Mesendoderm (in vitro differentiated cells): ENCODE results near the gene DMXL2.

Experiments
- DNase-seq: peaks from one replicate; pipeline ENCODE4 v3.0.0; 2013
- H2AK5ac ChIP-seq: 2 replicates; pipeline ENCODE4 v1.6.1; 2013; ENCODE audit warnings: low read length, inconsistent platforms
- H2BK120ac ChIP-seq: 2 replicates; pipeline ENCODE4 v1.6.1; 2013; ENCODE audit warnings: low read depth, mild to moderate bottlenecking, low read length, moderate library complexity, mixed read lengths
- H2BK15ac ChIP-seq: replicated peaks from 2 replicates; pipeline ENCODE4 v1.6.1; 2013; ENCODE audit warnings: low read depth, mild to moderate bottlenecking, moderate library complexity
- H2BK5ac ChIP-seq: 2 replicates; pipeline ENCODE4 v1.6.1; 2013; ENCODE audit warnings: low read length, inconsistent platforms
- H3K18ac ChIP-seq: 2 replicates; pipeline ENCODE4 v1.6.1; 2013; ENCODE audit warnings: mild to moderate bottlenecking, low read length, mixed read lengths
- H3K23ac ChIP-seq: one replicate; pipeline ENCODE4 v1.6.1; 2013; ENCODE audit warnings: low read length
- H3K27ac ChIP-seq: 2 replicates; pipeline ENCODE4 v1.5.1; 2013; ENCODE audit warnings: low read depth, mild to moderate bottlenecking, inconsistent platforms, low read length, moderate library complexity
- H3K27me3 ChIP-seq: 2 replicates; pipeline ENCODE4 v1.6.1; 2013; ENCODE audit warnings: low read length, control low read depth, mild to moderate bottlenecking, inconsistent platforms; ENCODE audit not compliant: insufficient read depth, poor library complexity
- H3K36me3 ChIP-seq: 2 replicates; pipeline ENCODE4 v1.6.1; 2013; ENCODE audit warnings: low read length, inconsistent platforms; ENCODE audit not compliant: control insufficient read depth, insufficient read depth
- H3K4ac ChIP-seq: one replicate; pipeline ENCODE4 v1.6.1; 2013; ENCODE audit warnings: low read depth, mild to moderate bottlenecking, low read length, moderate library complexity
- H3K4me1 ChIP-seq: 2 replicates; pipeline ENCODE4 v1.6.1; 2013; ENCODE audit warnings: low read depth, low read length, inconsistent platforms; ENCODE audit not compliant: control insufficient read depth
- H3K4me2 ChIP-seq: 2 replicates; pipeline ENCODE4 v1.6.1; 2013; ENCODE audit warnings: low read length
- H3K4me3 ChIP-seq: 2 replicates; pipeline ENCODE4 v1.5.1; 2013; ENCODE audit warnings: mild to moderate bottlenecking, low read length
- H3K56ac ChIP-seq: one replicate; pipeline ENCODE4 v1.6.1; 2013; ENCODE audit warnings: low read length
- H3K79me1 ChIP-seq: 2 replicates; pipeline ENCODE4 v1.6.1; 2013; ENCODE audit warnings: low read length, inconsistent platforms
- H3K79me2 ChIP-seq: 2 replicates; pipeline ENCODE4 v1.6.1; 2013; ENCODE audit warnings: mild to moderate bottlenecking, low read length; ENCODE audit not compliant: control insufficient read depth, insufficient read depth
- H3K9ac ChIP-seq: 2 replicates; pipeline ENCODE4 v1.6.1; 2013; ENCODE audit warnings: low read length, inconsistent platforms
- H4K5ac ChIP-seq: one replicate; pipeline ENCODE4 v1.6.1; 2013; ENCODE audit warnings: low read length
- H4K8ac ChIP-seq: one replicate; pipeline ENCODE4 v1.6.1; 2013; ENCODE audit warnings: low read depth, mild to moderate bottlenecking, control low read depth, low read length, moderate library complexity
- WGBS: extraction: QIAGEN DNeasy Blood & Tissue Kit; methylation state at CpG from one replicate; pipeline ENCODE4 v1.1.7; 2013; ENCODE audit warnings: low lambda C conversion rate, missing lambda C conversion rate; ENCODE audit not compliant: insufficient coverage; ENCODE audit errors: extremely low coverage; 5-methylcytosine and 5-hydroxymethylcytosine counted together

Gene DMXL2

DNA sequence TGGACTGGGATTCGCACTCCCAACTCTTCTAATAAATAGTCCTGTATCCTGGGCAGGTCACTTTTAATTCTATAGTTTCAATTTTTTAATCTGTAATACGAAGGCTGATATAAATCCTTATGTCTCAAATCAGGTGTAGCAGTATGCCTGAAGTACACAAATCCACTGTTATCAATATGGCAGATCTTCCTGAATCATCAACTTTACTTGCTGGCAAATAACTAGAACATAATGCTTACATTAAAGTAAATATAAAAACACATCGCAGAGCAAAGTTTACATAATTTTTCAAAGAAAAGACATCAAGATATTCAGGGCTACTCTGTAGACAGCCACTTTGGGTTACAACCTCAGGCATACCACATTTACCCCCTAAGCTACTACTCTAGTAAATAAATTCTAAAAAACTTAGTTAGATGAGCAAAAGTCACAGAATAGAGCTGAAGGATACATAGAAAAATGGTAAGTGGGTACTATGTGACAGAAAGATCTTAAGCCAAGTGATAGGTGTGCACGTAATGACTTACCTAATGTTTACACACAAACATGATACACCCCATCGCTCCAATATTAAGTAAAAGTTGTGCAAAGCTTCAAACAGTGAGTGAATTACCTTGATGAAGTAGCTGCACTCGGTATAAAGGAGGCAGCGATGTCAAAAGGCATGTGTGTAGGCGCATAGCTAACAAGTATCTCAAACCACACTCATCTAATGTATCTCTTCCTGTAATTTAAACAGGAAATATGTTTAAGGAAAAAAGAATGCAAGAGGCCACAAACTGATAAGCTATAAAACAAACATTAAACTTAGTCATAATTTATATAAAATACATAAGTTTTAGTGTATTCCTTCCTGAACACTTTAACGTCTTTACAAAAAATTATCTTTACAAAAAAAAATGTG lies 127.9 kb downstream of the DMXL2 start:
- DNase-seq, result no peak
- H2BK15ac ChIP-seq, result no peak overlapping the region

DNA sequence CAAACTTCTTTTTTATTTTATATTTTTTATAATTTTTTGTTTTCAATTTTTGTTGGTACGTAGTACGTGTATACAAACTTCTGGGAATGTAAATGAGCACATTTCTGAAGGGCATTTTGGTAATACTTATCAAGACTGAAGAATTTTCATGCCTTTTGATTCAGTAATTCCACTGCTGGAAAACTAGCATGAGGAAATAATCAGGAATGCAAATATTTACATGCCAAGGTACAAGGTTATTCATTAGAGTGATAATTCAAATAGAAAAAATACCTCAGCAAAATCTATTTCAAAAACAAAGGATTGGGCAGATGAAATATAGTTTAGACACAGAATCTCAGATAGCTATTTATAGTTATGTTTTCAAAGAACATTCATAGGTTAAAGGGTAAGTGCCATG lies 128.7 kb downstream of the DMXL2 start:
- Histone ChIP-seq H4K8ac (no peak overlapping the region), H3K4ac (no peak overlapping the region), H4K5ac (no peak overlapping the region), H2BK120ac (no peak overlapping the region), H3K9ac (no peak overlapping the region), H3K79me2 (no peaks in the 10 kb centered on the region), H3K4me3 (no peak overlapping the region), H3K4me1 (no peaks in the 10 kb centered on the region), H3K36me3 (no peaks in the 10 kb centered on the region), H3K56ac (no peak overlapping the region), H2BK5ac (no peak overlapping the region), H2AK5ac (no peak overlapping the region), H3K18ac (no peak overlapping the region), H2BK15ac (no peak overlapping the region), H3K23ac (no peak overlapping the region), H3K27ac (no peak overlapping the region), H3K79me1 (no peaks in the 10 kb centered on the region), H3K4me2 (no peak overlapping the region), H3K27me3 (no peaks in the 10 kb centered on the region)
- no peak for DNase-seq
- WGBS, result no CpG with 5 or more reads among the region's 2 CpGs

More for the DNA sequence above, 127.9 kb downstream of the DMXL2 start:
- H2BK5ac ChIP-seq, result no peak overlapping the region
- H3K4me2 ChIP-seq, result no peak overlapping the region
- WGBS, result 100% methylated on average over 1 of the region's 9 CpGs
- no peaks in the 10 kb centered on the region for H3K79me2 ChIP-seq
- H3K4me1 ChIP-seq, result no peaks in the 10 kb centered on the region
- H3K18ac ChIP-seq, result no peak overlapping the region
- H3K4ac ChIP-seq, result no peak overlapping the region
- no peaks in the 10 kb centered on the region for H3K79me1 ChIP-seq
- H4K5ac ChIP-seq, result no peak overlapping the region
- H3K23ac ChIP-seq, result no peak overlapping the region
- H2BK120ac ChIP-seq, result no peak overlapping the region
- no peak overlapping the region for H3K4me3 ChIP-seq
- H3K9ac ChIP-seq, result no peak overlapping the region
- H3K36me3 ChIP-seq, result no peaks in the 10 kb centered on the region
- H3K27ac ChIP-seq, result no peak overlapping the region
- H2AK5ac ChIP-seq, result no peak overlapping the region
- no peak overlapping the region for H4K8ac ChIP-seq
- no peak overlapping the region for H3K56ac ChIP-seq
- H3K27me3 ChIP-seq, result no peaks in the 10 kb centered on the region

DNA sequence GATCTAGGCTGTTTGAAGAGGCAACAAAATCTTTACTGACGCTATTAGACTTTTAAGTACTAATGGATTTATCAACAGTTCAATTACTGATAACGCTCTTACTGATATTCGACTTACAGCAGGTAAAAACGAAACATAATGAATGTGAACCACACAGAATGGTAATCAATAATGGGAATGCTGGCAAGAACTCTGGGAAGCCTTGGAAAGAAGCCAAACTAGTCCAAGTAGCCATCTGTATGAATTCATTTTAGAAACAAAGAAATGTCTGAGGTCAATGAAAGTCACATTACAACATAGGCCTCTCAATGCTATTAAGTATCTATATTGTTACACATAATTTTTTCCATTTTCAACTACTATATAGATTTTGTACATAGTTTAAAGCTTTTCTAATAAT lies 130.0 kb downstream of the DMXL2 start:
- no peak for DNase-seq
- Histone ChIP-seq H3K79me2 (no peaks in the 10 kb centered on the region), H3K79me1 (no peaks in the 10 kb centered on the region), H2AK5ac (no peak overlapping the region), H3K4me3 (no peak overlapping the region), H3K36me3 (no peaks in the 10 kb centered on the region), H3K27ac (no peak overlapping the region), H2BK15ac (no peak overlapping the region), H3K18ac (no peak overlapping the region), H4K5ac (no peak overlapping the region), H3K56ac (no peak overlapping the region), H3K23ac (no peak overlapping the region), H3K9ac (no peak overlapping the region), H3K4me2 (no peak overlapping the region), H4K8ac (no peak overlapping the region), H3K4me1 (no peaks in the 10 kb centered on the region), H2BK5ac (no peak overlapping the region), H2BK120ac (no peak overlapping the region), H3K4ac (no peak overlapping the region), H3K27me3 (no peaks in the 10 kb centered on the region)
- no CpG with 5 or more reads among the region's 4 CpGs for WGBS

DNA sequence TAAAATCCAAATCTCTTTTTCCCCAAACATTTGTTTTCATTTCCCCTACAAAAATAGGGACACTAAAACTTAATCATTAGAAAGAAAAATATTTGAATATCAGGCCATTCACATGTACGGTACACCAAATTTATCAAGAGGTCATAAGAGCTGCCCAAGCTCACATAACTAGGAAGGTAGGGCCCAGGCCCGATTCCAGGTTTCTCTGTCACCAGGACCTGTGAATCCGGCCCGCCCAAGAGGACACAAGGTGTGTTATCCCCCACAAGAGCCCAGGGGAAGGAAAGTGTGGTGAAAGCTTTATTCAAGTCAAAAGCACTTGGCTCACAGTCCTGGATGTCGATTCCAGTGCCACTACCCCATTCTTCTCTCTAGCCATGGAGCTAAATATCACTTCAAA lies 130.6 kb downstream of the DMXL2 start:
- Histone ChIP-seq H3K18ac (no peak overlapping the region), H3K4me2 (no peak overlapping the region), H3K79me1 (no peaks in the 10 kb centered on the region), H4K8ac (no peak overlapping the region), H3K79me2 (no peaks in the 10 kb centered on the region), H3K4ac (no peak overlapping the region), H3K27me3 (no peaks in the 10 kb centered on the region), H3K4me3 (no peak overlapping the region), H2BK5ac (no peak overlapping the region), H3K36me3 (no peaks in the 10 kb centered on the region), H2BK120ac (no peak overlapping the region), H2BK15ac (no peak overlapping the region), H3K56ac (no peak overlapping the region), H3K27ac (no peak overlapping the region), H4K5ac (no peak overlapping the region), H3K4me1 (no peaks in the 10 kb centered on the region), H3K9ac (no peak overlapping the region), H2AK5ac (no peak overlapping the region), H3K23ac (no peak overlapping the region)
- WGBS, result no CpG with 5 or more reads among the region's 5 CpGs
- DNase-seq, result no peak

DNA sequence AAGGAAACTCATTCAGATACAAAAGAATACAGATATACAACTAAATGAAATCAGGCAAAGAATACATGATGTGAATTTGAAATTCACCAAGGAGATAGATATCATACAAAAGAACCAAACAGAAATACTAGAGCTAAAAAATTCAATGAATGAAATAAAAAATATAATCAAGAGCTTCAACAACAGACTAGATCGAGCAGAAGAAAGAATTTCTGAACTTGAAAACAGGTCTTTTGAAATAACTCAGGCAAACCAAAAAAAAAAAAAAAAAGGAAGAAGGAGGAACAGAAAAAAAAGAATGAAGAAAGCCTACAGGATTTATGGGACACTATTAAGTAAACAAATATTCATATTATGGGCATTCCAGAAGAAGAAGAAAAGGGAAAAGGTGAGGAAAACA lies 137.8 kb downstream of the DMXL2 start:
- H3K23ac ChIP-seq, result no peak overlapping the region
- H4K8ac ChIP-seq, result no peak overlapping the region
- H2BK15ac ChIP-seq, result no peak overlapping the region
- no peak overlapping the region for H3K4me2 ChIP-seq
- H3K4me1 ChIP-seq, result no peaks in the 10 kb centered on the region
- H3K27me3 ChIP-seq, result no peaks in the 10 kb centered on the region
- H3K4ac ChIP-seq, result no peak overlapping the region
- no peak overlapping the region for H2BK5ac ChIP-seq
- H3K36me3 ChIP-seq, result no peaks in the 10 kb centered on the region
- no peak for DNase-seq
- no peak overlapping the region for H3K4me3 ChIP-seq
- no peak overlapping the region for H3K18ac ChIP-seq
- H4K5ac ChIP-seq, result no peak overlapping the region
- H3K56ac ChIP-seq, result no peak overlapping the region
- no peak overlapping the region for H3K9ac ChIP-seq
- WGBS, result no CpG with 5 or more reads among the region's 1 CpG
- H3K79me2 ChIP-seq, result no peaks in the 10 kb centered on the region
- no peak overlapping the region for H3K27ac ChIP-seq
- no peak overlapping the region for H2BK120ac ChIP-seq
- no peaks in the 10 kb centered on the region for H3K79me1 ChIP-seq
- H2AK5ac ChIP-seq, result no peak overlapping the region

DNA sequence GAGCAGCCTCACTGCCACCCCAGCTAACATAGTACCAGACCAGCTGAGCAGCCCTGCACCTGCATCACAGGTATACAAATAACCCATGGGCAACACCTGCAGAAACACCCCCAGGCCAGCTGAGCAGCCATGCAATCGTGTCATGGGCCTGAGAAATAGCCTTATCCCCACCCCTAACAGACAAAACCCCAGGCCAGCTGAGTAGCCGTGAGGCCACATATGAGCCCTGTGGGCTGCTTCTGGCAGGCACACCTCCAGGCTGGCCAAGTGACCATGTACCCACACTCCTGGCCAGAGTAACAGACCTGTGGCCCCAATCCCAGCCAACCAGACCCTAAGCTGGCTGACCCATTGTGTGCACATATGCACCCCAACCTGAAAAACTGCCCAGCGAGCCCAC lies 138.6 kb downstream of the DMXL2 start:
- Histone ChIP-seq H3K4me3 (no peak overlapping the region), H3K36me3 (no peaks in the 10 kb centered on the region), H2BK15ac (no peak overlapping the region), H2BK5ac (no peak overlapping the region), H3K27ac (no peak overlapping the region), H2AK5ac (no peak overlapping the region), H4K5ac (no peak overlapping the region), H3K23ac (no peak overlapping the region), H3K79me2 (no peaks in the 10 kb centered on the region), H3K4me2 (no peak overlapping the region), H3K4ac (no peak overlapping the region), H3K18ac (no peak overlapping the region), H3K9ac (no peak overlapping the region), H3K79me1 (no peaks in the 10 kb centered on the region), H3K56ac (no peak overlapping the region), H4K8ac (no peak overlapping the region), H2BK120ac (no peak overlapping the region), H3K4me1 (no peaks in the 10 kb centered on the region), H3K27me3 (no peaks in the 10 kb centered on the region)
- DNase-seq, result no peak
- WGBS, result no CpG with 5 or more reads among the region's 3 CpGs
